Body of pancreas (tissue), 4 donors: ENCODE results near the gene DCTN1. TPM values are rescaled to one million over a fixed set of nuclear protein-coding genes. Genes with fewer than 3 reads are reported as not detected.

ENCODE experiments used
- ATAC-seq: fragments of 150-250 bp; one replicate; pipeline ENCODE4 v1.9.1; 2016
- DNase-seq, 4 donors: peaks; one replicate each; pipeline ENCODE4 v3.0.0-alpha.2; 2019
- H3K27ac ChIP-seq, 4 donors: fragments of 200-600 bp; sonication (generic); 1 replicate in 3 of 4; 2 replicates in 1 of 4; pipeline versions ENCODE4 v1.5.1 to v1.6.1; 2016 to 2019; ENCODE audit warnings: mild to moderate bottlenecking in 1 of 4, mixed read lengths in 1 of 4, moderate library complexity in 1 of 4
- H3K27me3 ChIP-seq, 2 donors: fragments of 200-600 bp; sonication (generic); one replicate each; pipeline ENCODE4 v1.6.0; 2016; ENCODE audit warnings: mild to moderate bottlenecking in 1 of 2
- H3K36me3 ChIP-seq, 2 donors: fragments of 200-600 bp; sonication (generic); replicated peaks in 1 of 2; 2 replicates each; pipeline ENCODE4 v1.5.1; 2016; ENCODE audit warnings: low read depth in 2 of 2; ENCODE audit not compliant: insufficient read depth in 1 of 2
- H3K4me1 ChIP-seq: fragments of 200-600 bp; sonication (generic); one replicate; pipeline ENCODE4 v1.6.0; 2016
- H3K4me3 ChIP-seq, 2 donors: fragments of 200-600 bp; sonication (generic); 1 replicate in 1 of 2; 2 replicates in 1 of 2; pipeline ENCODE4 v1.5.1; 2016 to 2019
- H3K9me3 ChIP-seq, 3 donors: fragments of 200-600 bp; sonication (generic); 1 replicate in 2 of 3; 2 replicates in 1 of 3; pipeline ENCODE4 v1.5.1; 2016
- POLR2A ChIP-seq, 3 donors: fragments of 450-650 bp; IDR thresholded peaks; one replicate each; pipeline ENCODE4 v1.6.1; 2016; ENCODE audit warnings: antibody characterized with exemption in 3 of 3, mild to moderate bottlenecking in 2 of 3
- WGBS, 2 donors: methylation state at CpG; one replicate each; pipeline ENCODE4 v1.1.5; 2017; 5-methylcytosine and 5-hydroxymethylcytosine counted together
- intact Hi-C: fragments of 100-400 bp; cut with DNase I; formaldehyde crosslinking; loops from one replicate; pipeline ENCODE4 v1.15.1; 2023
- total RNA-seq, 2 donors: library from RNA; depleted of rRNA; stranded (reverse); fragments of >200 nt; gene quantifications; one replicate each; pipeline ENCODE4 v1.1.0, GENCODE V29; 2016
- TF ChIP-seq, protein P1 (sequence below), 7 experiments: fragments of 450-650 bp in 4 of 7; fragments of 200-600 bp in 3 of 7; sonication (generic) in 3 of 7; IDR thresholded peaks; one replicate each; pipeline ENCODE4 v1.5.1; 2016 to 2019; ENCODE audit warnings: antibody characterized with exemption in 7 of 7

The DCTN1 gene
- total RNA-seq, 2 donors from 2014 or later: 71.3 to 82.4 TPM

DNA sequence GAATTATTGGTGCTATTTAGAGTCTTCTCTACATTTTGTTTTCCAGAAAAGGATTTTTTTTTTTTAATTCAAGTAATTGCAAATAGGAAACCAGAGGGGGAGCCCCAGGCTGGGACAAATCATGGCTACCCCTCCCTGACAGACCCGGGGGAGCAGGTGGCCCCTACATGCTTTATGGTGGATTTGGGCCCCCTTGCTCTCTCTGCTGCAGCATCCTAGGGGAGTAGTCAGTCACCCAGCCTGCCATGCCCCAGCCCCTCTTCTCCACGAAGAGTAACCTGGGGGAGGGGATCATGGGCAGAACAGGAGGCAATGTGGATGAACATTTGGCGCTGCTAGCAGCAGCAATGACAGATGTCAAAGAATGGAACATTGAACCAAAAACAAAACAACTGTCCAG lies 36.7 kb upstream of the DCTN1 start:
- Histone ChIP-seq H3K27ac (no peak overlapping the region), H3K4me3 (no peak overlapping the region), H3K27me3 (no peaks in the 10 kb centered on the region), H3K9me3 (no peaks in the 10 kb centered on the region), H3K4me1 (peaks cover 28% of the 10 kb centered on the region), H3K36me3 (no peaks in the 10 kb centered on the region)
- TF ChIP-seq POLR2A (IDR thresholded peaks at IDR 0.05): no peak
- TF ChIP-seq, protein P1, sequence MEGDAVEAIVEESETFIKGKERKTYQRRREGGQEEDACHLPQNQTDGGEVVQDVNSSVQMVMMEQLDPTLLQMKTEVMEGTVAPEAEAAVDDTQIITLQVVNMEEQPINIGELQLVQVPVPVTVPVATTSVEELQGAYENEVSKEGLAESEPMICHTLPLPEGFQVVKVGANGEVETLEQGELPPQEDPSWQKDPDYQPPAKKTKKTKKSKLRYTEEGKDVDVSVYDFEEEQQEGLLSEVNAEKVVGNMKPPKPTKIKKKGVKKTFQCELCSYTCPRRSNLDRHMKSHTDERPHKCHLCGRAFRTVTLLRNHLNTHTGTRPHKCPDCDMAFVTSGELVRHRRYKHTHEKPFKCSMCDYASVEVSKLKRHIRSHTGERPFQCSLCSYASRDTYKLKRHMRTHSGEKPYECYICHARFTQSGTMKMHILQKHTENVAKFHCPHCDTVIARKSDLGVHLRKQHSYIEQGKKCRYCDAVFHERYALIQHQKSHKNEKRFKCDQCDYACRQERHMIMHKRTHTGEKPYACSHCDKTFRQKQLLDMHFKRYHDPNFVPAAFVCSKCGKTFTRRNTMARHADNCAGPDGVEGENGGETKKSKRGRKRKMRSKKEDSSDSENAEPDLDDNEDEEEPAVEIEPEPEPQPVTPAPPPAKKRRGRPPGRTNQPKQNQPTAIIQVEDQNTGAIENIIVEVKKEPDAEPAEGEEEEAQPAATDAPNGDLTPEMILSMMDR (IDR thresholded peaks at IDR 0.05): no peak
- 69 to 73% methylated on average over 3 of the region's 3 CpGs for WGBS, 2 donors
- DNase-seq (no peak), ATAC-seq (no peak)
- intact Hi-C loops: no loop called here

DNA sequence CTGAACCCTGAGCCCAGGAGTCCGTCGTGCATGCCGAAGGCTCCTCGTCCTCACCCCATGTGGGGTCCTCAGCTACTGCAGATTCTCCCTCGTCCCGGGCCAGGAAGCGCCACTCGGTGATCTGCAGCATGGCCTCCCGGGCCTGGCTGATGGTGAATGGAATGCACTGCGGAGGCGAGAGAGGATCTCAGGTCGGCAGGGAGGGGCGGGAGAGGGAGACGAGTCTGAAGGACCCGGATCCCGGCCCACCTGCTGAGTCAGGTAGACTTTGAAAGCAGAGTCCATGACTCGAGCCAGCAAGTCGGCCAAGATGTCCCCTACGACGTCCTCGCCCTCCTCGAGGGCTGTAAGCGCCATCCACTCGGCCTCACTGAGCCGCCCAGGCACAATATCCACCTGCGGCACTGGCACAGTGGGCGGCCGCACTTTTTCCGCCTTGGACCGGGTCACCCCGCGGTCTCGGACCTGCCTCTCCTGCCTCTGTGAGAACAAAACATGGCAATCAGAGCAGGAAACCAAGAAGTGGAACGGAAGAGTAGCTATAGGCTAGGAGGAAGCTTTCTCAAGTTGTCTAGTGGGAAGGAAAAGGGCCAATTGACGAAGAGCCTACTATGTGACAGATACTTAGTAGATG lies 35.8 kb upstream of the DCTN1 start:
- peak; percentile 24 for ATAC-seq
- H3K4me1 ChIP-seq: peaks cover 22% of the 10 kb centered on the region
- no peak overlapping the region for H3K4me3 ChIP-seq
- 37 to 62% methylated on average over 25 to 34 of the region's 35 CpGs for WGBS, 2 donors
- intact Hi-C loops: no loop called here
- no peaks in the 10 kb centered on the region for H3K27me3 ChIP-seq
- H3K36me3 ChIP-seq: no peaks in the 10 kb centered on the region
- no peak for DNase-seq
- TF ChIP-seq, protein P1 (IDR thresholded peaks at IDR 0.05): no peak
- TF ChIP-seq POLR2A (IDR thresholded peaks at IDR 0.05): no peak
- no peaks in the 10 kb centered on the region for H3K9me3 ChIP-seq
- no peak overlapping the region for H3K27ac ChIP-seq

DNA sequence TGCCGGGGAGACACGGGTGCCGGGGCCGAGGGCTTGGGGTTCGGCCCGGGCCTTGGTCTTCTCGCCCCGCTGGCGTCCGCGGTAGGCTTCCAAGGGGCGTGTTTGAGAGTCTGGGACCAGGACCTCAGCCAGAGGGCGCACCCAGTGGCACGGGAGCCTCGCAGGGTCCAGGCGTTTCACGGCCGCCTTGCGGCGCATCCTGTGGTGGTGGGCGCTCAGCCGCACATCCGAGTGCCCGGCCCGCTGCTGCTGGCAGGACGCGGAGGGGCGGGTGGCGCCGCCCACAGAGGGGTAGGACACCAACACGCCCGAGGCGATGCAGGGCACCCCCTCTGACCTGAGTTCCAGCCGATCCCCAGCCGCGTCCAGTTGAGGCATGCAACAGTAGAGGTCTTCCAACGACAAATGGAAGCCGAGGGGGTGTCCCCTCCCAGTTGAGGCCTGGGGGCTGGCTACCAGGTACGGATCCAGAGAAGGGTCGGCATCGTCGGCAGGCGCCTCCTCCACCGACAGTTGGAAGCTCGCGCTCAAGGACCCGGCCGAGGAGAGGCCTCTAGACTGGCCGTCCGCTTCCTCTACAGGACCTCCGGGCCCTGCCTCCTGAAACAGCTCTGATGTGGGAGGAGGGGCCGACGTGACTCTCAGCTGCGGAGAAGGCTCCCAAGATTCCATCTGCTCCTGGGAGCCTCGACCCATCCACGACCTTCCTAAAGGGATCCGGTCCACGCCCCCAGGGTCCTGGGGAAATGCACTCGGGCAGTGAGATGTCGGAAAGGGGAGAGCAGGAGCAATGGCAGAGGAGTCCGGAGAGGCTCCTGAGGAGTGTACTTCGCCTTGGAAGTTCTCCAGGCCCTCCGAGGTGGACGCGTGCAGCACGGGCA lies 35.0 kb upstream of the DCTN1 start:
- Histone ChIP-seq H3K27me3 (no peaks in the 10 kb centered on the region), H3K4me3 (no peak overlapping the region), H3K36me3 (no peaks in the 10 kb centered on the region), H3K27ac (no peak overlapping the region), H3K9me3 (no peaks in the 10 kb centered on the region), H3K4me1 (peaks cover 16% of the 10 kb centered on the region)
- peak; percentile 62 for ATAC-seq
- WGBS, 2 donors: 8 to 36% methylated on average over 5 to 66 of the region's 66 CpGs
- TF ChIP-seq POLR2A (IDR thresholded peaks at IDR 0.05): peak in 1 of 3 donors; percentile 17
- TF ChIP-seq, protein P1 (IDR thresholded peaks at IDR 0.05): peak in 5 of 7 experiments; percentile 26 to 58 (median 42)
- intact Hi-C loops: no loop called here
- peak; percentile 38 to 70 (median 57) for DNase-seq

DNA sequence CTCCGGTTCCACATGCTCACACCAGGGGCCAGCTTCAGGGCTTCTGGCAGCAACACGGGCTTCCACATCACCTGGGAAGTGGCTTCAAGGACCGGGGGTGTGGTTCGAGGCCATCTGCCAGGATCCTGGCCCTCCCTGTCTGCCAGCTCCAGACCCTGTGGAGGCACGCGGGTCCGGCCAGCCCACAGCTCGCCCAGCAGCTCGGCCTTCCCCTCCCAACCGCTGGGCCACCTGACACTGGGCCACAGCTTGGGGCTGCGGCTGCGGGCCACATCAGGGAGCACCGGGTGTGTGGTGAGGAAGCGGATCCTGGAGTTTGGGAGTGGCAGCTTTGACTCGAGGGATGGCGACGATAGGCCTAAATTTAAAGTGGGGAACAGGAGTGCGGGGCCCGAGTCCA lies 34.3 kb upstream of the DCTN1 start:
- Histone ChIP-seq H3K4me1 (peaks cover 16% of the 10 kb centered on the region), H3K27me3 (no peaks in the 10 kb centered on the region), H3K9me3 (no peaks in the 10 kb centered on the region), H3K27ac (no peak overlapping the region), H3K36me3 (no peaks in the 10 kb centered on the region), H3K4me3 (no peak overlapping the region)
- ATAC-seq (peak; percentile 5), DNase-seq (no peak)
- no peak for TF ChIP-seq POLR2A (IDR thresholded peaks at IDR 0.05)
- TF ChIP-seq, protein P1 (IDR thresholded peaks at IDR 0.05): no peak
- 63 to 65% methylated on average over 14 to 19 of the region's 19 CpGs for WGBS, 2 donors
- intact Hi-C loops: no loop called here
